HAP-1 (cell line): Measurements from ENCODE around the gene NRG2.

ENCODE experiments used
- DNase-seq, 2 experiments: peaks; one replicate each; pipeline ENCODE4 v3.0.0-alpha.2; 2016 to 2020; ENCODE audit warnings: low spot score in 2 of 2
- H3K27me3 ChIP-seq: fragments of 250-450 bp; sonication (Bioruptor Pico); 2 replicates; pipeline ENCODE4 v1.5.1; 2020; ENCODE audit warnings: low read depth, mild to moderate bottlenecking, moderate library complexity
- H3K36me3 ChIP-seq: fragments of 250-450 bp; sonication (Bioruptor Pico); replicated peaks from 2 replicates; pipeline ENCODE4 v1.5.1; 2020; ENCODE audit warnings: mild to moderate bottlenecking
- H3K4me1 ChIP-seq: fragments of 250-450 bp; sonication (Bioruptor Pico); 2 replicates; pipeline ENCODE4 v1.5.1; 2020; ENCODE audit warnings: mild to moderate bottlenecking
- H3K4me3 ChIP-seq: fragments of 250-450 bp; sonication (Bioruptor Pico); 2 replicates; pipeline ENCODE4 v1.5.1; 2020; ENCODE audit warnings: mild to moderate bottlenecking, moderate library complexity
- H3K9me3 ChIP-seq: fragments of 250-450 bp; sonication (Bioruptor Pico); 2 replicates; pipeline ENCODE4 v1.5.1; 2020; ENCODE audit warnings: mild to moderate bottlenecking, moderate library complexity
- in situ Hi-C: fragments of 300-500 bp; cut with MboI; formaldehyde crosslinking; loops from 3 replicates; pipeline ENCODE4 v1.14.3; 2020; ENCODE audit warnings: low sequenced_read_pairs, inconsistent platforms, mixed read lengths

NRG2 gene

GRCh38 chr5:139919308-139919707 lies 123.8 kb downstream of the NRG2 start:
- Histone ChIP-seq H3K27me3 (peaks cover 10% of the 10 kb centered on the region; the same call in 1 of the 2 replicates), H3K4me3 (no peak overlapping the region), H3K36me3 (no peaks in the 10 kb centered on the region), H3K4me1 (no peaks in the 10 kb centered on the region), H3K9me3 (no peaks in the 10 kb centered on the region)
- DNase-seq = no peak
- in situ Hi-C loops = no loop called here

DNA sequence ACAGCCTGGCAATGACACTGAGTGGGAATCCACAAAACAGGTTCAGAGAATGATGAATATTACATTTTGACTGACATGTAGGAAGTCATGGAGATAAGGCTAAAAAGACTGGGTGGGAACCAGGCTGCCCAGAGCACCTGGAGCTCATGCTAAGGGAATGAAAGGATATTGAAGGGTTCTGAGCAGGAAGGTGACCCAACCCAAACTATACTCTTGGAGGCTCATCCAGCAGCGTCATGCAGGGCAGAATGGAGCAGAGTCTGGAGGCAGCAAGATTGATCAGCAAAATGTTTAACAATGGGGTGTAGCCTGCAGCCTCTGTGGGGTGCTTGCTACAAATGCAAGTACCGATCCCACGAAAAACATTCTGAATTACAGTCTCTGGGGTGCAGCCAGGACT lies 127.3 kb downstream of the NRG2 start:
- in situ Hi-C loops = no loop called here
- Histone ChIP-seq H3K27me3 (peaks cover 8% of the 10 kb centered on the region; the same call in 1 of the 2 replicates), H3K36me3 (no peaks in the 10 kb centered on the region), H3K9me3 (no peaks in the 10 kb centered on the region), H3K4me1 (no peaks in the 10 kb centered on the region), H3K4me3 (no peak overlapping the region)
- no peak for DNase-seq

GRCh38 chr5:139915266-139915665 lies 127.8 kb downstream of the NRG2 start:
- Histone ChIP-seq H3K36me3 (no peaks in the 10 kb centered on the region), H3K4me1 (no peaks in the 10 kb centered on the region), H3K27me3 (peaks cover 5% of the 10 kb centered on the region; the same call in 1 of the 2 replicates), H3K9me3 (no peaks in the 10 kb centered on the region), H3K4me3 (no peak overlapping the region)
- DNase-seq = no peak
- in situ Hi-C loops = no loop called here

DNA sequence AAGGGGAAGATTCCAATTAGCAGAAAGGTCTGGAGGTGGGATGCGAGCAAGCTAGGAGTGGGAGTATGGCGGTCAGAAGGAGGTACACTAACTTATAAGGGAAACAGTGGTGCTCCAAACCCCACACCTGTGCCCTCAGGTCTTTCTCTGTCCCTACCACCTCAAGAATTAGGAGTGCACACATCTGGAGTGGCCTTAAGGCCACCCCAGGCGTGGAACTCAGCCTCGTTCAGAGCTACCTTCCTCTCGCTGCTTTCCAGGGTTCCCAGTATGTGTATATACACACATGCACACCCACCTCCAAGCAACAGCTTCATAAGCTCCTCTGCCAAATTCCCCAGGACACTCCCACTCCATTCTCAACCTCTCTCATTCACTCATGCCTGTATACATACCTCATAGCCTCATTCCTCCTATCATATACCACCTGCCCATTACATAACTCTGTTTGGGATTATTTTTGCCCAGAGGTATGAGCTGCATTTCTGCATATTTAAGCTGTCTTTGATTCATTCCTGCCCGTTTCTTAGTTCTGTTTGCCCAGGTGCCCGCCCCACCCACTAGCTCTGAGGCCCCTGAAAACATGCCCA lies 128.8 kb downstream of the NRG2 start:
- in situ Hi-C loops = no loop called here
- Histone ChIP-seq H3K27me3 (no peaks in the 10 kb centered on the region), H3K9me3 (no peaks in the 10 kb centered on the region), H3K36me3 (no peaks in the 10 kb centered on the region), H3K4me3 (no peak overlapping the region), H3K4me1 (no peaks in the 10 kb centered on the region)
- no peak for DNase-seq

DNA sequence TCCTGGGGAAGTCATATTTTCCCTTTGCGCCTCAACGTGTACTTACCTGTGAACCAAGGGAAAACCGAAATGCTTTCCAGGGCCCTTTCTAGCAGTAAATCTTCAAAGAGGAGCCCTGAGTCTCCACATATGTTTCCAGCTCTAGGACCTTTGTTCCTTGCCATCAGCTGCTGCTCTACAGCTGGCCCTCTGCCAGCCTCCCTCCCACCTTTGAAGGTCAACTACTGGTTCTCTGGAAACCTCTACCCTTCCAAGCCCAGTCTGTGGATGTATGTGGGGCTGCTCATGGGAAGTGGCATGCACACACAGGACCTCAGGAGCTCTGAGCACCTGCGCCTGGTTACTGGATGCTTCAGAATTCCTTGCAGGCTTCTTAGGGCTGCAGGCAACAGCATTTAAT lies 130.3 kb downstream of the NRG2 start:
- Histone ChIP-seq H3K4me3 (no peak overlapping the region), H3K27me3 (no peaks in the 10 kb centered on the region), H3K36me3 (no peaks in the 10 kb centered on the region), H3K4me1 (no peaks in the 10 kb centered on the region), H3K9me3 (no peaks in the 10 kb centered on the region)
- DNase-seq = no peak
- in situ Hi-C loops = no loop called here

- Histone ChIP-seq H3K36me3 (no peaks in the 10 kb centered on the region), H3K4me1 (no peaks in the 10 kb centered on the region), H3K9me3 (no peaks in the 10 kb centered on the region), H3K4me3 (no peak overlapping the region), H3K27me3 (no peaks in the 10 kb centered on the region)
- no peak for DNase-seq
- in situ Hi-C loops = no loop called here
Observed at GRCh38 chr5:139912158-139912557, 130.9 kb downstream of the NRG2 start.

DNA sequence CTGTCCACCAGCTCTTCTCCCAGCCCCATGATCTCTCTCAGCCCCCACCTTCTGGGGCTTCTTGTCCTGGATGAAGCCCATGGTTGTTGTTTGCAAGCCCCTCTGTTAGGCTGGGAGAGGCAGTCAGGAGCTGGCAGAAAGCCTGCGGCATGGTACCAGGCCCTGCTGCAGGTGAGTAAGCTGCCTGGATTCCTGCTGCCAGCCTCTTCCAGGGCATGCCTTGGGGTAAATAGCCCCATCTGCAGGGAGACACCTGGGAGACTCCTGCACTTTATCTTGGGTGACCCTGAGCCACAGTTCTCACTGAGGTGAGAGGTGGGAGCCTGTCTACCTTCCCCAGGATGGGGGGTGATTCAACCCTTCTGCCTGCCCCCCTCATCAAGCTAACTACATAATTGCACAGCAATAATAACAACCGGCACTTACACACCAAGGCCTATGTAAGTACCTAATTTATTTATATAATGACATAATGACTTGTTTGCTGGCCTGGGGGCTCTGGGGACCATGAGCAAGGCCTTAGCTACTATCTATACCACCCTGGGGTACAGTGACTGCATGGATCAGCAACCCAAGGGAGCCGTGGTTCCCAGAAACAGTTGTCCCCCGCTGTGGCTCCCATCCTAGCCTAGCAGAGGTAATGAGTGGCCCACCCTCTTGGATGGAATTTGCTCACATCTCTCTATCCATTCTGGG lies 131.5 kb downstream of the NRG2 start:
- Histone ChIP-seq H3K27me3 (no peaks in the 10 kb centered on the region), H3K4me3 (no peak overlapping the region), H3K36me3 (no peaks in the 10 kb centered on the region), H3K4me1 (no peaks in the 10 kb centered on the region), H3K9me3 (no peaks in the 10 kb centered on the region)
- in situ Hi-C loops = no loop called here
- no peak for DNase-seq

DNA sequence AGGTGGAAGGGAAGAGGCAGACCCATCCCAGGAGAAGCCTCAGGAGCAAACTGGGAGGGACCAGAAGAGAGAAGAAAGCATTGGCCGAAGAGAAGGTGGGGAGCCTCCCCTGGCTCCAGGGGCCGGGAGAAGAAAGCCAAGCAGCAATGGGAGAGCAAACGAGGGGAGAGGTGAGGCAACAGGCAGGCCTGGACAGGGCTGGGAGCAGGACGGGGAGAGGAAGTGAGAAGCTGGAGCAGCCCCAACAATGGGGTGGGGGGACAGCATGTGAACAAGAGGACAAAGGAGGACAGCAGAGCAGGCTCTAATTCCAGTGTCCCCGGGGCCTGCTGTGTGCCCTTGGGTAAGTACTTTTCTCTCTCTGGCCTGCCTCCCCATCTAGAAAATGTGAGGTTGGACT lies 132.2 kb downstream of the NRG2 start:
- DNase-seq = no peak
- no peaks in the 10 kb centered on the region for H3K9me3 ChIP-seq
- H3K4me1 ChIP-seq = no peaks in the 10 kb centered on the region
- H3K27me3 ChIP-seq = no peaks in the 10 kb centered on the region
- in situ Hi-C loops = no loop called here
- no peak overlapping the region for H3K4me3 ChIP-seq
- no peaks in the 10 kb centered on the region for H3K36me3 ChIP-seq

- H3K4me3 ChIP-seq = no peak overlapping the region
Observed at GRCh38 chr5:139910036-139910435, 133.1 kb downstream of the NRG2 start.

DNA sequence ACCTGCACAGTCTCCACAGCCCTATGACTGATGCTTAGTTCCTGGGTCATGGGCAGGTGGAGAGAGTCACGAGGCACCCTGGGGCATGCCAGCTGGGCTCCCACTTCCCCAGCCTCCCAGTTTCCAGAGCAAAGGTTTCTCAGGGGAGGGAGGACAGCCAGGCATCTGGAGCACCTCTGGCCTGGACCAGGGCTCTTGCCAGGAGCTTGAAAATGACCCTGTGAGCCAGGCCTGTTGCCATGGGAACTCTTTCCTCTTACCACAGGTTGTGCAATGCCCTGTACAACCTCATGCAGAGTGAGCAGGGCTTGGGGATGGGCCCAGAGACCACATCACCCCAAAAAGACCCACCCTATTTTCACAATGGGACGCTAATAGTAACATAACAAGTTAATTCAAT lies 134.3 kb downstream of the NRG2 start:
- Histone ChIP-seq H3K4me3 (no peak overlapping the region), H3K27me3 (peaks cover 13% of the 10 kb centered on the region), H3K9me3 (no peaks in the 10 kb centered on the region), H3K4me1 (no peaks in the 10 kb centered on the region), H3K36me3 (no peaks in the 10 kb centered on the region)
- in situ Hi-C loops = no loop called here
- DNase-seq = no peak

More at GRCh38 chr5:139910036-139910435, 133.1 kb downstream of the NRG2 start:
- no peaks in the 10 kb centered on the region for H3K36me3 ChIP-seq
- no peaks in the 10 kb centered on the region for H3K9me3 ChIP-seq
- in situ Hi-C loops = no loop called here
- no peaks in the 10 kb centered on the region for H3K4me1 ChIP-seq
- DNase-seq = no peak
- no peaks in the 10 kb centered on the region; the same call in 1 of the 2 replicates for H3K27me3 ChIP-seq

- Histone ChIP-seq H3K9me3 (no peaks in the 10 kb centered on the region), H3K36me3 (no peaks in the 10 kb centered on the region), H3K27me3 (peaks cover 34% of the 10 kb centered on the region), H3K4me1 (no peaks in the 10 kb centered on the region), H3K4me3 (no peak overlapping the region)
- no peak for DNase-seq
- in situ Hi-C loops = no loop called here
Observed at GRCh38 chr5:139906661-139907060, 136.4 kb downstream of the NRG2 start.

GRCh38 chr5:139904816-139905661 lies 138.1 kb downstream of the NRG2 start:
- in situ Hi-C loops = no loop called here
- no peak overlapping the region for H3K4me3 ChIP-seq
- H3K4me1 ChIP-seq = no peaks in the 10 kb centered on the region

GRCh38 chr5:139904566-139904815 lies 138.6 kb downstream of the NRG2 start:
- Histone ChIP-seq H3K27me3 (peaks cover 40% of the 10 kb centered on the region), H3K9me3 (no peaks in the 10 kb centered on the region), H3K36me3 (no peaks in the 10 kb centered on the region), H3K4me1 (no peaks in the 10 kb centered on the region), H3K4me3 (peak overlapping the region; percentile 9; the same call in 1 of the 2 replicates)
- in situ Hi-C loops = no loop called here
- no peak for DNase-seq

More at GRCh38 chr5:139904816-139905661, 138.1 kb downstream of the NRG2 start:
- H3K9me3 ChIP-seq = no peaks in the 10 kb centered on the region
- no peak for DNase-seq
- H3K27me3 ChIP-seq = peaks cover 40% of the 10 kb centered on the region
- H3K36me3 ChIP-seq = no peaks in the 10 kb centered on the region
